Left lung (tissue), 10 donors: ENCODE results near the gene PNPLA2. TPM values are rescaled to one million over a fixed set of nuclear protein-coding genes. Genes with fewer than 3 reads are reported as not detected.

ENCODE experiments used
- ATAC-seq: fragments of 200-7000 bp; cut with Tn5 transposase; one replicate; pipeline ENCODE4 v1.9.1; 2020; ENCODE audit warnings: moderate library complexity
- DNase-seq, 4 donors: peaks; one replicate each; pipeline ENCODE4 v3.0.0-alpha.2; 2013 to 2020
- H3K27ac ChIP-seq, 2 donors: fragments of 200-600 bp; sonication (generic) in 1 of 2; one replicate each; pipeline versions ENCODE4 v1.5.0 to v1.8.0; 2020 to 2021
- H3K27me3 ChIP-seq, 2 donors: fragments of 200-600 bp; sonication (generic) in 1 of 2; one replicate each; pipeline versions ENCODE4 v1.5.0 to v1.8.0; 2020 to 2021
- H3K36me3 ChIP-seq, 2 donors: fragments of 200-600 bp; sonication (generic) in 1 of 2; one replicate each; pipeline versions ENCODE4 v1.5.0 to v1.8.0; 2020 to 2021
- H3K4me1 ChIP-seq, 2 donors: fragments of 200-600 bp; one replicate each; pipeline ENCODE4 v1.8.0; 2021
- H3K4me3 ChIP-seq, 2 donors: fragments of 200-600 bp; sonication (generic) in 1 of 2; one replicate each; pipeline versions ENCODE4 v1.5.0 to v1.8.0; 2020 to 2021; ENCODE audit warnings: mild to moderate bottlenecking in 1 of 2
- H3K9me3 ChIP-seq, 2 donors: fragments of 200-600 bp; sonication (generic) in 1 of 2; one replicate each; pipeline versions ENCODE4 v1.5.0 to v1.8.0; 2020 to 2021
- intact Hi-C, 2 donors: fragments of 100-400 bp; cut with DNase I; formaldehyde crosslinking; loops; one replicate each; pipeline versions ENCODE4 v1.11.2 to v1.14.2; 2022
- polyA plus RNA-seq, 6 donors: library from polyadenylated mRNA; unstranded; fragments of 120-200 nt; gene quantifications; one replicate each; pipeline ENCODE4 v1.2.1, GENCODE V29; 2013; ENCODE audit not compliant: insufficient read length in 6 of 6
- total RNA-seq, 2 donors: library from RNA; stranded (reverse); fragmentation: NEBNext Ultra II Directional; extraction: Animal tissue kit (Norgen Biotek cat#: 25700); gene quantifications; one replicate each; pipeline ENCODE4 v1.2.1, GENCODE V29; 2021
- TF ChIP-seq, protein P1 (sequence below), 2 donors: fragments of 200-600 bp; sonication (generic) in 1 of 2; IDR thresholded peaks; one replicate each; pipeline versions ENCODE4 v1.5.0 to v1.8.0; 2021; ENCODE audit warnings: antibody characterized with exemption in 2 of 2
- donor health status: DM: no; HTN: yes; CAD: no.
- donor health status: DM: no; HTN: no; CAD: no.

Gene PNPLA2
- total and polyA plus RNA-seq, 8 donors: 29.9 to 128 (median 40.4) TPM

- no peak for DNase-seq
- TF ChIP-seq, protein P1, sequence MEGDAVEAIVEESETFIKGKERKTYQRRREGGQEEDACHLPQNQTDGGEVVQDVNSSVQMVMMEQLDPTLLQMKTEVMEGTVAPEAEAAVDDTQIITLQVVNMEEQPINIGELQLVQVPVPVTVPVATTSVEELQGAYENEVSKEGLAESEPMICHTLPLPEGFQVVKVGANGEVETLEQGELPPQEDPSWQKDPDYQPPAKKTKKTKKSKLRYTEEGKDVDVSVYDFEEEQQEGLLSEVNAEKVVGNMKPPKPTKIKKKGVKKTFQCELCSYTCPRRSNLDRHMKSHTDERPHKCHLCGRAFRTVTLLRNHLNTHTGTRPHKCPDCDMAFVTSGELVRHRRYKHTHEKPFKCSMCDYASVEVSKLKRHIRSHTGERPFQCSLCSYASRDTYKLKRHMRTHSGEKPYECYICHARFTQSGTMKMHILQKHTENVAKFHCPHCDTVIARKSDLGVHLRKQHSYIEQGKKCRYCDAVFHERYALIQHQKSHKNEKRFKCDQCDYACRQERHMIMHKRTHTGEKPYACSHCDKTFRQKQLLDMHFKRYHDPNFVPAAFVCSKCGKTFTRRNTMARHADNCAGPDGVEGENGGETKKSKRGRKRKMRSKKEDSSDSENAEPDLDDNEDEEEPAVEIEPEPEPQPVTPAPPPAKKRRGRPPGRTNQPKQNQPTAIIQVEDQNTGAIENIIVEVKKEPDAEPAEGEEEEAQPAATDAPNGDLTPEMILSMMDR (IDR thresholded peaks at IDR 0.05): no peak
Measured at GRCh38 chr11:786235-787083, 32.3 kb upstream of the PNPLA2 start.

DNA sequence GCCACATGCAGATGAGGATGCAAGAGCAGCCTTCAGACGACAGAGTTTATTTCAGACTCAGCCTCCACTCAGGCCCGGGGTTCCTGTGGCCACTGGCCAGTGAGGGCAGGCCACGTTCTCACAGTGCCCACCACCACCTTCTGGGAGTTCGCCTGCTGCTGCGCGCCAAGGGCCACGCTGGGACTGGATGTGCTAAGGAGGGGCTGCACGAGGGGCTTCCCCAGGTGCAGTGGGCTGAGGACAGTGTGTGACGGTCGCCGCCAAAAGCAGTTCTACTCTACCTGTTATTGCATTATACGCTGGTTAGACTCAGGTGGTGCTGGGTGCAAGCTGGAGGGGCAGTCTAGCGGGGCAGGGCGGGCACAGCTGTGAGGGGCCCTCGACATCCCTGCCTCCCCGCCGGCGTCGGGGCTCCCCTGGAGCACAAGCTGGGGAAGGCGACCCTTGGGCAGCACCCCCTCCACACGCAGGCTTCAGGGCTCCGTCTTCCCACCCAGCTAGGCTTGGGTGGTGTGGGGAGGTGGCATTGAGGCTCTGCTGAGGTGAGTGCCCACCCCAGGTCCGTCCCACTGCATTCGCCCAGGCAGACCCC, 31.5 kb upstream of the PNPLA2 start:
- Histone ChIP-seq H3K27ac (no peak overlapping the region), H3K4me3 (no peak overlapping the region), H3K27me3 (peaks cover 0 to 31% of the 10 kb centered on the region in 2 donors), H3K9me3 (no peaks in the 10 kb centered on the region), H3K4me1 (peaks cover 0 to 4% of the 10 kb centered on the region in 2 donors), H3K36me3 (peaks cover 0 to 11% of the 10 kb centered on the region in 2 donors)
- no peak for DNase-seq
- intact Hi-C loops: no loop called here
- TF ChIP-seq, protein P1 (IDR thresholded peaks at IDR 0.05): no peak
- ATAC-seq: no peak

More at GRCh38 chr11:786235-787083, 32.3 kb upstream of the PNPLA2 start:
- no peak overlapping the region for H3K4me3 ChIP-seq
- peaks cover 0 to 4% of the 10 kb centered on the region in 2 donors for H3K36me3 ChIP-seq
- intact Hi-C loops: no loop called here
- ATAC-seq: no peak
- H3K27ac ChIP-seq: no peak overlapping the region
- H3K27me3 ChIP-seq: peaks cover 0 to 31% of the 10 kb centered on the region in 2 donors
- H3K9me3 ChIP-seq: no peaks in the 10 kb centered on the region
- peaks cover 0 to 4% of the 10 kb centered on the region in 2 donors for H3K4me1 ChIP-seq

- H3K9me3 ChIP-seq: no peaks in the 10 kb centered on the region
- no peak overlapping the region for H3K4me3 ChIP-seq
- peaks cover 0 to 4% of the 10 kb centered on the region in 2 donors for H3K4me1 ChIP-seq
- DNase-seq: no peak
- H3K27me3 ChIP-seq: peaks cover 0 to 31% of the 10 kb centered on the region in 2 donors
- intact Hi-C loops: no loop called here
- H3K36me3 ChIP-seq: peaks cover 0 to 21% of the 10 kb centered on the region in 2 donors
- TF ChIP-seq, protein P1 (IDR thresholded peaks at IDR 0.05): no peak
- no peak for ATAC-seq
- H3K27ac ChIP-seq: no peak overlapping the region
Measured at GRCh38 chr11:788009-788640, 30.6 kb upstream of the PNPLA2 start.

- peaks cover 0 to 31% of the 10 kb centered on the region in 2 donors for H3K27me3 ChIP-seq
- no peak for DNase-seq
- TF ChIP-seq, protein P1 (IDR thresholded peaks at IDR 0.05): no peak
- H3K9me3 ChIP-seq: no peaks in the 10 kb centered on the region
- no peaks in the 10 kb centered on the region for H3K4me1 ChIP-seq
- intact Hi-C loops: no loop called here
- no peak overlapping the region for H3K4me3 ChIP-seq
- H3K36me3 ChIP-seq: peaks cover 0 to 32% of the 10 kb centered on the region in 2 donors
- no peak overlapping the region for H3K27ac ChIP-seq
- ATAC-seq: no peak
Measured at GRCh38 chr11:788953-789940, 29.5 kb upstream of the PNPLA2 start.
